Smooth muscle cell of the brain vasculature (primary cell): ENCODE results near the gene CEMIP.

Experiments
- DNase-seq: peaks from one replicate; pipeline ENCODE4 v3.0.0-alpha.2; 2012; ENCODE audit warnings: low read depth, low spot score

Gene CEMIP

DNA sequence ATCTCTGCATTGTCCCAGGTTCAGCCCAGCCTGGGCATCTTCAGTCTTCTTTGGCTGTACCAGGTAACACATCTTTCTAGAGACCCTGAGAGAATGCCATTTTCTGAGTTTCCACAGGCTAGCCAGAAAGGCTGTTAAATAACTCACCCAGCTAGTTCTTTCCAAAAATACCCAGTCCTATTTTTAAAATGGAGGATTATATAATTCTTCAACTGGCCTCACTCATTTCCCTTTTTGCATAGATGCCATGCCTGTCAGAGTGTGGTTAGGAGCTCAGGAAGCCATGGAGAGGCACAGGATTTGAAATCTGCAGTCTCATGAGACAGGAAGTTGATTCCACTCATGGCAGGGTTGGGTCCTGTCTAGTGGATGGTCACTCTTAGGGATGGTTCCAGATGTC lies 39.8 kb downstream of the CEMIP start:
- no peak for DNase-seq

DNA sequence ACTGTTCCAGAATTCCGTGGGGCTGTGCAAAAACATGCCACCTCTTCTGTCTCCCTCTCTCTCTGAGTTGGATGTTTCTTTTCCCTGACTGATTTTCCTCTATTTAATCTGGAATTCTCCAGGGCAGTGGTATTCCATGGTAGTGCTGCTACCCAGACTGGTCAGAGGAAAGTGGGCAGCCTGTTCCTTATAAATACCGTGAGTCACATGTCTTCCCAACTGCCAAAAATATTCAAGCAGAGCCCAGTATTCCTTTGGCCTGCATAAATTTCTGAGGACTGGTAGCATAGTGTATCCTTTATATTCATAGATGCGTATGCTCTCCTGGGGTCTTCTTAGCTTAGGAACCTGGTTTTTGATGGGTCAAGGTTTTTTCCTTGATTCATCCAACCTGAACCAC lies 40.9 kb downstream of the CEMIP start:
- DNase-seq, result no peak

GRCh38 chr15:80822256-80822655 lies 43.1 kb downstream of the CEMIP start:
- DNase-seq, result no peak

- DNase-seq, result no peak
Observed at GRCh38 chr15:80822676-80823075, 43.5 kb downstream of the CEMIP start.

GRCh38 chr15:80823120-80823519 lies 44.0 kb downstream of the CEMIP start:
- DNase-seq, result no peak

DNA sequence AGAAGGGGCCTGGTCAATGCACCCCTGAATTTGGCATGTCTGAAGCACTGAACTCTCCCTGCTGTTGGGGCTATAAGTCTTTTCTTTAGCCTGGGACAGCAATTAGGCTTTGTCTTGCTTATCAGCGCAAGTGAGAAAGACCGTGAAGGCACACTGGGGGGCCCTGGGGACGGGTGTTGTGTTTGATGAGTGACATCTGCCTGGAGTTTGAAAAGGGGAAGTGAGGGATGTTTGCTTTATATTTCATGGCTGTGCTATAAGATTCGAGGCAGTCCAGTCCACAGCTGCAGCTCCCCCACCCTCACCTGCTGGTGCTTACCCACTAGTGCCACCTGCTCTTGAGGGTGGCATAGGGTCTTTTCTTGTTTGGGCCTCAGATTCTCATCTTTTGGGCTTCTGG lies 44.8 kb downstream of the CEMIP start:
- DNase-seq, result no peak

- no peak for DNase-seq
Observed at GRCh38 chr15:80825361-80826030, 46.3 kb downstream of the CEMIP start.

GRCh38 chr15:80828796-80829195 lies 49.6 kb downstream of the CEMIP start:
- DNase-seq, result no peak

GRCh38 chr15:80830677-80831076 lies 51.5 kb downstream of the CEMIP start:
- no peak for DNase-seq

DNA sequence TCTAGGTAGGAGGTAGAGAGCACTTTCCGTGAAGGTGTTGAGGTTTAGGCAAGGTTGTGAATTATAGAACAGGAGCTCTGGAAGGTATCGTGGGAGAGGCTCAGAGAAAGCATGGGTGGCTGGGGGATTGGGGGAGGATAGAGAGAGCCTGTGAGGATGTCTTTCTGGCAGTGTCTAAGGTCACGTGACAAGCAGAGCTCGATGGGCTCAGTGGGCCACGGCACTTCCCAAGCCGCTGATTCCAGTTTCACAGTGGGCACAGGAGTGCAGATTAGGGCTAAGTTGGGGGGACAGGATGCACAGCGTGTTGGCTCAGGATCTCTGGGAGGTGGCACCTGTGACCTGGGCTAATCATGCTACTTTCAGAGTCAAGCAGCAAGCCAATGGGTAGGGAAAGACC lies 52.0 kb downstream of the CEMIP start:
- DNase-seq, result no peak

DNA sequence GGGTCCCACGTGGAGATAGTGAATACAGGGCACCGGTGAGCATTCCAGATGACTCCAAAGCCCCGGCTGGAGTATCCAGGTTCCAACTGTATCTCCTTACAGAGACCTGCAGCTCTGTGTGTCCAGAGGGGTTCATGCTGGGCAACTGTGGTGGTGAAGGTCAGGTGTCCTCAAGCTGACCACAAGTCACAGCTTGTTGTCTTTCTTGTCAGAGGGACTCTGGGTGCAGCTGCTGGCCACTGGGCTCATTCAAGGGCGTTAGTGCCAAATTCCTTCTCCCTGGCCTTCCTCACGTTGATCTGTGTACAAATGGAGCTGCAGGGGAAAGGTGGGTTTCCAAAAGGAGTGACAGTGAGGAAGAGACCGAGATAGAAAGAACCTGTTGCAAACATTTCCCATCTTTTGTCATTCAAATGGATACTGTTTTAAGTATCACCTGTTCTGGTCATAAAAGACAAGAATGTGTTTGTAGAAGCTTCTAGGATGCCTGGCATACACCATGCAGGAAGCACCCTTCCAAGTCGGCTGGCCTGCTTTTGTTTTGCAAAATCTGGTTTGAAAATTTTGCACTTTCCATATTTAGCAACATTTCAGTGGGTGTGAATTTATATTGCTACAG lies 52.5 kb downstream of the CEMIP start:
- no peak for DNase-seq

DNA sequence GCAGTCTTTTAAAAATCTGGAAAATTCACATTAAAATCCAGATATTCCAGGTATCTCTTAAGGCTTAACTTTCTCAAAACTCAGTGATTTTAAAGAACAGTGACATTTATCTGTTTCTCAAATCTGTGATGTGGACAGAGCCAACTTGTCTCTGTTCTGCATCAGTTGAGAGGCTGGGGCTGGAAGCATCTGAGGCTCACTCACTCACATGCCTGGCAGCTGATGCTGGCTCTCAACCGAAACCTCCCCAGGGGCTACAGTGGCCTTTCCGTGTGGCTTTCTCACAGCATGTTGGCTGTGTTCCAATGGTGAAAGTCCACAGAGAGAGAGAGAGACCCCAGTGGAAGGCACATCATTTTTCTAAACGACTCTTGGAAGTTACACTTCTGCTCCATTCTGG lies 53.5 kb downstream of the CEMIP start:
- DNase-seq, result no peak

DNA sequence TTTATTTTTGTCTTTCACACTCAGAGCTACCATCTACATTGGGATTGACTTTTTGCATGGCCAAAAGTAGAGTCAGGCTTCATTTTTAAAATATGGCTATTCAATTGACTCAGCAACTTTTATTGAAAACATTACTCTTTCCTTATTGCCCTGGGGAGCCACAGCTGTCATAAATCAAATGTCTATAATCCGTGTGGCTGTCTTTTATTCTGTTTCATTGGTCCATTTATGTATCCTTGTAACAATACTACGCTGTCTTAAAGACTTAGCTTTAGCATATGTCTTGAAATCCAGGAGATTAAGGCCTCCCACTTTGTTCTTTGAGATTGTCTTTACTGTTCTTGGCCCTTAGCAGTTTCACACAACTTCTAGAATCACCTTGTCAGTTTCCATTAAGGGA lies 55.2 kb downstream of the CEMIP start:
- no peak for DNase-seq

DNA sequence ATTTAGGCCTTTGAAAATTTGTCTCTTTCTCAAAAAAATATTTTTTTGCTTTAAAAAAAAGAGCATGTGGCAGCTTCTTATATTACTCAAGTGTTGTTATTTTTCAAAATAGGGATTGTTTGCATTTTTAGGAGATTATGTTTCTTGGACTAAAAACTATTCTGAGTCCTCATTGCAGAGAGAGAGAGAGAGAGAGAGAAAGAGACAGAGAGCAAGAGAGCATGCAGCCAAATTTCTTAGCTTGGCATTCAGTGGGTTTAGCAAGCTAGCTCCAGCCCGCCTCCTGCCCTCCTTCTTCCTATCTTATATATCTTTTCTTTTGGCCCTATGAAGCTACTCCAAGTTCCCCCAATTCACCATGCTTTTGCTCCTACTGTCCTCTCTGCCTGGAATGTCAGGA lies 55.7 kb downstream of the CEMIP start:
- DNase-seq, result no peak

DNA sequence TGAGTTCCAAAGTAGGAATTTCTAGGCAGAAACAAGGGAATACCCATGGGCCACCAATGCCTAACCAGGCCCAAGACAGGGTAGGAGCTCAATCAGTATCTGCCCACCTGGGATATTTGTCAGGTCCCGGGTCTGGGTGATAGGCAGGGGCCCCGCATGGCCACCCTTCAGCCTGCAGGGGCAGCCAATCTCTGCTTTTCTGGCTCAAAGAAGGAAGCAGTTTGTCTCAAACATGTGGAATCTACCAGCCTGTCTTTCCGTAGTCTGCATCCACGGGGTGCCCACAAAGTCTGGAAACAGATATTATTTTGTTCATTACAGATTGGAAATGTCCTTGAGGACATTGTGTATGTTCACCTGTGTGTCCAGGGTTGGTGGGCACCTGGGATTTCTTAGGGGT lies 56.2 kb downstream of the CEMIP start:
- no peak for DNase-seq

DNA sequence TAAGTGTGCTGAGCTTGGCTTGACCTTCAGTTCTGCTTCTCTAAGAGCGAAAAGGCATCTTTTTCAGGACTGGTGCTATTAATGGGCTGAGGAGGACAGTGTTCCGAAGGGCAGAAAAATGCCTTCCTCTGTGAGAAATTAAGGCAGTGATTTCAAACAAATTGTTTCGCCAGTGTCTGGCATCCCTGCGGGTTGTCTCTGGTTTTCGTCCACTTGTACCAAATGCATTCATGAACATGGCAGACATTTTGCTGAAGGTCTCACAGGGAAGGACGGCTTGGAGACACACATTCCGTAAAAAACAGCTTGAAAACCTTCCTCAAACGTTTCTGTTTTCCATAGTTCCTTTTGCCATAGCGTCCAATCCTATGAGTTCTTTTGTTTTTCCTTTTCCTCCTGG lies 57.1 kb downstream of the CEMIP start:
- no peak for DNase-seq

DNA sequence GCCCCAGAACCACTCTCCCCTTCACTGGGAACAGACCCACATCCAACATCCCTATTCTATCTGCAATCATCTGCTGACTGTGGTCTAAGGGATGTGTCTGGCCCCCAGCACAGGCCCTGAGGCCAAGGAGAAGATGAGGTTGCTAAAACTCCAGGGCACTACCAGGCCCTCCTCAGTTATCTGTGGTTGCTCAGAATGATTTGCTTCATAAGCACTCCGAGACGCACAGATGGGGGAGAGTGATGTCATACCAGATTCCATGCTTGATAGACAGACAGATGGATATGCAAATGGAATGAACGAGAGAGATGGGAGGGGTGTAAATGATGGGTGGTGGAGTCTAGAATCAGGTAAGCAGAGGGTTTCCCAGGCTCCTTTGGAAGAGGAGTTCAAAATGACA lies 57.8 kb downstream of the CEMIP start:
- no peak for DNase-seq

DNA sequence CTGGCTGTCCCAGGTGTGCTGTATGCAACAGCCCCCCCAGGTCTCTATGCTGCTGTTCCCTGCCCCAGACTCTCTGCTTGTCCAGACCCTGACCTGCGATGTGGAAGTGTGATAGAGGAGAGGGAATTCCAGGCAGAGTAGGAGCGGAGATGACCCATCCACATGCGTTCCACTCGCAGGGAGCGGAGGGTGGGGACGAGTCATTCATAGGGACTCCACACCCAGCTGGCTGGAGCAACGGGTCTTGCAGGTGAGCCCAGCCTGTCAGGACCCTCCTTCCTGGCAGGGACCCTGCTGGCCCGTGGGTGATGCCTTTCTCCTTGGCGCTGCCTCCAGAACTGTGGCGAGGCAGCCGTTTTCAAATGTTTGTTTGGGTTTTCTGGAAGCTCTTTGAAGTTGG lies 58.8 kb downstream of the CEMIP start:
- DNase-seq, result no peak

- DNase-seq, result no peak
Observed at GRCh38 chr15:80838666-80839065, 59.5 kb downstream of the CEMIP start.

DNA sequence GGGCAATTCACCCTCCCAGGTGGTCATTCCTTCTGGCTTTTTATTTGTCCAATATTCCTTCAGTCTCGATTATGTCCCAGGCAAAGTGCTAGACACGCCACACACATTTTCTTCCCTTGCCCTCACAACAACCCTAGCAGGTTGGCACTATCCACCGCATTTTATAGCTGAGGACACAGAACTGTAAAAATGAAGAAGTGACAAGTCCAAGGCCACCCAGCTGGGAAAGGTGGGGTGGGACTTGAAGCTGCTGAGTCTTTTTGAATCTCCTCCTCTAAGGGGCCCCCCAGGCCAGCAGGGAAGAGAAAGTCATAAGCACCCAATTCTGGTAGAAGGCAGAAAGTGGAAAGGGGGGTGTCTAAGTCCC lies 60.6 kb downstream of the CEMIP start:
- no peak for DNase-seq

- DNase-seq, result no peak
Observed at GRCh38 chr15:80840182-80841130, 61.3 kb downstream of the CEMIP start.

DNA sequence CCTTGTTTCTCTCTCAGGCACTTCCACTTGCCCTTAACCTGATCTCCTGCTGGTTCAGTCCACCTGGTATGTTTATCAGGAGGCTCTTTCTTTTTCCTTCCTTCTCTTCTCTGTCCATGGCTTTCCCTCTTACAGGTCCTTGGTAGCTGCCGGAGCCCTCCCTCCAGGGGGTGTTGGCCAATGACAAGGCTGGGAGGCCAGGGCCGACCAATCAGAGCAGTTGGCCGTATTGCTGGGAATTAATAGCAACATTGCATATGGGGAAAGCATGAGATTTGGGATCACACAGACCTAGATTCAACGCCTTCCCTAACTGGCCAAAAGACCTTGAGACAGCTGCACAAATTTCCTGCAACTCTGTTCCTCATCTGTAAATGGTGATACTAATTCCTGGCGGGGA lies 62.4 kb downstream of the CEMIP start:
- no peak for DNase-seq
